Psoas muscle (tissue), 8 donors: Measurements from ENCODE around the gene MDM1. TPM values are rescaled to one million over a fixed set of nuclear protein-coding genes. Genes with fewer than 3 reads are reported as not detected.

Experiments
- ATAC-seq, 4 donors: fragments of 200-7000 bp; cut with Tn5 transposase; one replicate each; pipeline ENCODE4 v1.9.1; 2020; ENCODE audit warnings: moderate library complexity in 3 of 4, mild to moderate bottlenecking in 2 of 4
- DNase-seq, 2 donors: peaks; one replicate each; pipeline ENCODE4 v3.0.0-alpha.2; 2020
- H3K27ac ChIP-seq: fragments of 200-600 bp; one replicate; pipeline ENCODE4 v1.8.0; 2022
- H3K27me3 ChIP-seq, 3 donors: fragments of 200-600 bp in 1 of 3; one replicate each; pipeline versions ENCODE4 v1.6.1 to v1.8.0; 2013 to 2022; ENCODE audit warnings: low read length in 2 of 3, mild to moderate bottlenecking in 2 of 3, moderate library complexity in 1 of 3; ENCODE audit not compliant: insufficient read depth in 3 of 3
- H3K36me3 ChIP-seq, 2 donors: fragments of 200-600 bp in 1 of 2; one replicate each; pipeline versions ENCODE4 v1.6.1 to v1.8.0; 2013 to 2022; ENCODE audit warnings: low read depth in 1 of 2, mild to moderate bottlenecking in 1 of 2, moderate library complexity in 1 of 2; ENCODE audit not compliant: insufficient read depth in 1 of 2
- H3K4me1 ChIP-seq: fragments of 200-600 bp; one replicate; pipeline ENCODE4 v1.8.0; 2022
- H3K4me3 ChIP-seq: fragments of 200-600 bp; one replicate; pipeline ENCODE4 v1.8.0; 2022; ENCODE audit warnings: mild to moderate bottlenecking
- H3K9me3 ChIP-seq: fragments of 200-600 bp; one replicate; pipeline ENCODE4 v1.8.0; 2022
- CTCF ChIP-seq: fragments of 200-600 bp; IDR thresholded peaks from one replicate; pipeline ENCODE4 v1.8.0; 2022; ENCODE audit warnings: antibody characterized with exemption
- WGBS, 3 donors: extraction: QIAGEN DNeasy Blood & Tissue Kit; methylation state at CpG; one replicate each; pipeline versions ENCODE4 v1.1.6 to v1.1.7; 2013; 5-methylcytosine and 5-hydroxymethylcytosine counted together
- intact Hi-C, 2 donors: fragments of 100-400 bp; cut with DNase I; formaldehyde crosslinking; loops; one replicate each; pipeline versions ENCODE4 v1.11.0 to v1.14.2; 2022
- polyA plus RNA-seq, 3 donors: library from polyadenylated mRNA; stranded (reverse); fragments of 200-250 nt; gene quantifications; one replicate each; pipeline ENCODE4 v1.2.3, GENCODE V29; 2013
- total RNA-seq, 4 donors: library from RNA; stranded (reverse); fragmentation: NEBNext Ultra II Directional in 2 of 4; extraction: Animal tissue kit (Norgen Biotek cat#: 25700) in 2 of 4; gene quantifications; one replicate each; pipeline versions ENCODE4 v1.2.1 to v1.2.4, GENCODE V29; 2021 to 2023
- donor health status: healthy with polysubstance abuse.
- donor health status: DM: no; HTN: no; CAD: no; lungs with moderate emphysema.
- donor health status: Bipolar disorder and iron deficiency.
- donor health status: healthy.
- donor health status: DM: yes; HTN: yes; CAD: no.
- donor health status: DM: no; HTN: no; CAD: no.
- donor health status: DM: no; HTN: no; CAD: no.
- donor health status: DM: yes; HTN: yes; CAD: no.

Gene MDM1
- total and polyA plus RNA-seq, 7 donors = 1.7 to 9.8 (median 3.5) TPM

- no peak for TF ChIP-seq CTCF
- Histone ChIP-seq H3K4me1 (no peaks in the 10 kb centered on the region), H3K4me3 (no peak overlapping the region), H3K9me3 (no peaks in the 10 kb centered on the region), H3K27me3 (no peaks in the 10 kb centered on the region), H3K36me3 (no peaks in the 10 kb centered on the region), H3K27ac (no peak overlapping the region)
- DNase-seq (no peak), ATAC-seq (no peak)
- 59 to 71% (median 66%) methylated on average over 3 of the region's 3 CpGs for WGBS, 3 donors
- intact Hi-C loops = no loop called here
These were observed 61.8 kb downstream of the MDM1 start for GRCh38 chr12:68270358-68270757.

GRCh38 chr12:68269779-68270178, 62.4 kb downstream of the MDM1 start:
- TF ChIP-seq CTCF = no peak
- H3K4me3 ChIP-seq = no peak overlapping the region
- ATAC-seq (no peak), DNase-seq (no peak)
- no peaks in the 10 kb centered on the region for H3K36me3 ChIP-seq
- 86 to 100% (median 91%) methylated on average over 2 of the region's 2 CpGs for WGBS, 3 donors
- no peaks in the 10 kb centered on the region for H3K27me3 ChIP-seq
- intact Hi-C loops = no loop called here
- H3K4me1 ChIP-seq = no peaks in the 10 kb centered on the region
- no peak overlapping the region for H3K27ac ChIP-seq
- no peaks in the 10 kb centered on the region for H3K9me3 ChIP-seq

GRCh38 chr12:68268967-68269366, 63.2 kb downstream of the MDM1 start:
- no peaks in the 10 kb centered on the region for H3K9me3 ChIP-seq
- no peak overlapping the region for H3K4me3 ChIP-seq
- no peak for TF ChIP-seq CTCF
- H3K27ac ChIP-seq = no peak overlapping the region
- intact Hi-C loops = no loop called here
- ATAC-seq (no peak), DNase-seq (no peak)
- H3K4me1 ChIP-seq = no peaks in the 10 kb centered on the region
- H3K27me3 ChIP-seq = no peaks in the 10 kb centered on the region
- no peaks in the 10 kb centered on the region for H3K36me3 ChIP-seq

- 83 to 91% (median 90%) methylated on average over 6 of the region's 6 CpGs for WGBS, 3 donors
- Histone ChIP-seq H3K27me3 (no peaks in the 10 kb centered on the region), H3K4me3 (no peak overlapping the region), H3K27ac (no peak overlapping the region), H3K4me1 (no peaks in the 10 kb centered on the region), H3K36me3 (no peaks in the 10 kb centered on the region), H3K9me3 (no peaks in the 10 kb centered on the region)
- intact Hi-C loops = no loop called here
- no peak for DNase-seq
- no peak for TF ChIP-seq CTCF
- no peak for ATAC-seq
These were observed 64.2 kb downstream of the MDM1 start for GRCh38 chr12:68267892-68268396.

GRCh38 chr12:68264857-68265256, 67.3 kb downstream of the MDM1 start:
- Histone ChIP-seq H3K9me3 (no peaks in the 10 kb centered on the region), H3K36me3 (no peaks in the 10 kb centered on the region), H3K27ac (no peak overlapping the region), H3K4me1 (no peaks in the 10 kb centered on the region), H3K27me3 (no peaks in the 10 kb centered on the region), H3K4me3 (no peak overlapping the region)
- TF ChIP-seq CTCF = no peak
- intact Hi-C loops = no loop called here
- no peak for DNase-seq
- no peak for ATAC-seq
- 78 to 93% (median 91%) methylated on average over 2 of the region's 2 CpGs for WGBS, 3 donors
